ENCODE results near the gene CTSF.
"Not testable (repeated sequence)": the region's sequence is repeated elsewhere in the genome, so short reads cannot be mapped to it uniquely, and the experiment has no call there.

GRCh38 chr11:66582565-66583147 lies 14.2 kb upstream of the CTSF start:
- TF ChIP-seq CTCF (conservative IDR thresholded peaks at IDR 0.05 in 1 of 2, IDR thresholded peaks at IDR 0.05 in 1 of 2; ENCODE audit: low read depth in 1 of 2, low read length in 2 of 2); EZH2 (IDR thresholded peaks at IDR 0.05; ENCODE audit: low read length, missing control alignments): not testable (repeated sequence)

Data from fibroblast of lung (primary cell).